ENCODE results near the gene MTUS2. TPM values are rescaled to one million over a fixed set of nuclear protein-coding genes. Genes with fewer than 3 reads are reported as not detected.

MTUS2 gene
- total and polyA plus RNA-seq, 2 donors (not counting 1 experiment from before 2014, with no cell fraction given), result 0.06 TPM; not detected in 1

- Histone ChIP-seq H3K9ac (ENCODE audit: insufficient read depth, low read length) (no peak overlapping the region), H3K36me3 (ENCODE audit: control insufficient read depth, insufficient read depth, low read length) (peaks cover 5% of the 10 kb centered on the region), H3K9me3 (ENCODE audit: control insufficient read depth, insufficient read depth, low read depth, low read length) (no peaks in the 10 kb centered on the region), H4K20me1 (ENCODE audit: control insufficient read depth, extremely low read depth, insufficient read depth, low read length) (no peaks in the 10 kb centered on the region), H3K79me2 (ENCODE audit: control insufficient read depth, insufficient read depth, low read length) (peaks cover 14% of the 10 kb centered on the region), H3K4me2 (ENCODE audit: extremely low read depth, insufficient read depth, low read length) (no peak overlapping the region), H3K4me1 (ENCODE audit: control insufficient read depth, extremely low read depth, insufficient read depth, low read length) (no peaks in the 10 kb centered on the region), H2AFZ (ENCODE audit: low read length) (no peak overlapping the region), H3K4me3 (replicated peaks in 1 of 4; ENCODE audit: control extremely low read depth in 1 of 4, insufficient read depth in 1 of 4, low read depth in 3 of 4, low read length in 4 of 4) (no peak overlapping the region), H3K27ac (ENCODE audit: insufficient read depth, low read length) (no peak overlapping the region), H3K27me3 (ENCODE audit: control insufficient read depth, insufficient read depth, low read length) (no peaks in the 10 kb centered on the region)
- TF ChIP-seq CTCF (conservative IDR thresholded peaks at IDR 0.05 in 1 of 2, IDR thresholded peaks at IDR 0.05 in 1 of 2; ENCODE audit: low read depth in 1 of 2, low read length in 2 of 2) (no peak), EZH2 (IDR thresholded peaks at IDR 0.05; ENCODE audit: low read length, missing control alignments) (no peak)
- no peak for DNase-seq (ENCODE audit: low read depth in 2 of 2)
These were observed 719.7 kb downstream of the MTUS2 start for GRCh38 chr13:29539856-29540255.

GRCh38 chr13:29540334-29540733 lies 720.2 kb downstream of the MTUS2 start:
- H3K27ac ChIP-seq (ENCODE audit: insufficient read depth, low read length), result no peak overlapping the region
- TF ChIP-seq EZH2 (IDR thresholded peaks at IDR 0.05; ENCODE audit: low read length, missing control alignments) (no peak), CTCF (conservative IDR thresholded peaks at IDR 0.05 in 1 of 2, IDR thresholded peaks at IDR 0.05 in 1 of 2; ENCODE audit: low read depth in 1 of 2, low read length in 2 of 2) (no peak)
- no peak overlapping the region for H2AFZ ChIP-seq (ENCODE audit: low read length)
- peak in 1 of 2 donors; percentile 61 for DNase-seq (ENCODE audit: low read depth in 2 of 2)
- no peaks in the 10 kb centered on the region for H3K9me3 ChIP-seq (ENCODE audit: control insufficient read depth, insufficient read depth, low read depth, low read length)
- H3K27me3 ChIP-seq (ENCODE audit: control insufficient read depth, insufficient read depth, low read length), result no peaks in the 10 kb centered on the region
- H3K36me3 ChIP-seq (ENCODE audit: control insufficient read depth, insufficient read depth, low read length), result peaks cover 5% of the 10 kb centered on the region
- no peaks in the 10 kb centered on the region for H4K20me1 ChIP-seq (ENCODE audit: control insufficient read depth, extremely low read depth, insufficient read depth, low read length)
- no peak overlapping the region for H3K4me3 ChIP-seq (replicated peaks in 1 of 4; ENCODE audit: control extremely low read depth in 1 of 4, insufficient read depth in 1 of 4, low read depth in 3 of 4, low read length in 4 of 4)
- H3K4me2 ChIP-seq (ENCODE audit: extremely low read depth, insufficient read depth, low read length), result no peak overlapping the region
- H3K79me2 ChIP-seq (ENCODE audit: control insufficient read depth, insufficient read depth, low read length), result peaks cover 15% of the 10 kb centered on the region
- no peak overlapping the region for H3K9ac ChIP-seq (ENCODE audit: insufficient read depth, low read length)
- H3K4me1 ChIP-seq (ENCODE audit: control insufficient read depth, extremely low read depth, insufficient read depth, low read length), result no peaks in the 10 kb centered on the region

GRCh38 chr13:29540799-29541198 lies 720.7 kb downstream of the MTUS2 start:
- TF ChIP-seq CTCF (conservative IDR thresholded peaks at IDR 0.05 in 1 of 2, IDR thresholded peaks at IDR 0.05 in 1 of 2; ENCODE audit: low read depth in 1 of 2, low read length in 2 of 2), result no peak
- no peak for TF ChIP-seq EZH2 (IDR thresholded peaks at IDR 0.05; ENCODE audit: low read length, missing control alignments)
- no peak for DNase-seq (ENCODE audit: low read depth in 2 of 2)
- no peak overlapping the region for H3K4me3 ChIP-seq (replicated peaks in 1 of 4; ENCODE audit: control extremely low read depth in 1 of 4, insufficient read depth in 1 of 4, low read depth in 3 of 4, low read length in 4 of 4)
- H3K9me3 ChIP-seq (ENCODE audit: control insufficient read depth, insufficient read depth, low read depth, low read length), result no peaks in the 10 kb centered on the region
- H3K79me2 ChIP-seq (ENCODE audit: control insufficient read depth, insufficient read depth, low read length), result peaks cover 16% of the 10 kb centered on the region
- no peak overlapping the region for H3K4me2 ChIP-seq (ENCODE audit: extremely low read depth, insufficient read depth, low read length)
- H2AFZ ChIP-seq (ENCODE audit: low read length), result no peak overlapping the region
- H3K36me3 ChIP-seq (ENCODE audit: control insufficient read depth, insufficient read depth, low read length), result peaks cover 4% of the 10 kb centered on the region
- no peaks in the 10 kb centered on the region for H3K4me1 ChIP-seq (ENCODE audit: control insufficient read depth, extremely low read depth, insufficient read depth, low read length)
- no peaks in the 10 kb centered on the region for H3K27me3 ChIP-seq (ENCODE audit: control insufficient read depth, insufficient read depth, low read length)
- no peaks in the 10 kb centered on the region for H4K20me1 ChIP-seq (ENCODE audit: control insufficient read depth, extremely low read depth, insufficient read depth, low read length)
- H3K9ac ChIP-seq (ENCODE audit: insufficient read depth, low read length), result no peak overlapping the region
- no peak overlapping the region for H3K27ac ChIP-seq (ENCODE audit: insufficient read depth, low read length)
